Measurements from ENCODE around the gene DDX1.

DDX1 gene

GRCh38 chr2:15568874-15569273, 22.8 kb upstream of the DDX1 start (continued):
- no peak for TF ChIP-seq SP2 (tag by site-specific recombination; IDR thresholded peaks at IDR 0.05)

- TF ChIP-seq ZFP41 (tag by site-specific recombination; IDR thresholded peaks at IDR 0.05; ENCODE audit: borderline replicate concordance), result no peak
- TF ChIP-seq SCRT2 (tag by site-specific recombination; IDR thresholded peaks at IDR 0.05), result peak; percentile 60
- no peak for TF ChIP-seq ZNF114 (tag by site-specific recombination; IDR thresholded peaks at IDR 0.05)
- TF ChIP-seq ZSCAN5A (tag by site-specific recombination; IDR thresholded peaks at IDR 0.05), result no peak
- TF ChIP-seq ZNF792 (tag by site-specific recombination; IDR thresholded peaks at IDR 0.05), result no peak
- POLR2A ChIA-PET, result no interaction called here
- CTCF ChIA-PET, result no interaction called here
- no peaks in the 10 kb centered on the region for H3K9me3 ChIP-seq (ENCODE audit: control insufficient read depth, insufficient read depth, low read depth, low read length)
- no peak overlapping the region for H3K4me3 ChIP-seq (ENCODE audit: low read depth, low read length)
- no peaks in the 10 kb centered on the region for H3K36me3 ChIP-seq (ENCODE audit: control insufficient read depth in 2 of 2, insufficient read depth in 1 of 2, low read length in 2 of 2)
- no peaks in the 10 kb centered on the region for H3K4me1 ChIP-seq (ENCODE audit: control insufficient read depth, insufficient read depth, low read length)
- H3K27ac ChIP-seq (ENCODE audit: extremely low read depth, low read depth, low read length), result no peak overlapping the region
Observed at GRCh38 chr2:15570104-15570503, 21.6 kb upstream of the DDX1 start.

- no peak overlapping the region for H3K27ac ChIP-seq (ENCODE audit: extremely low read depth, low read depth, low read length)
- POLR2A ChIA-PET, result no interaction called here
- CTCF ChIA-PET, result interaction anchor here (0.6 to 0.8 kb wide), 4 partner anchors 11 to 1053 kb away, joined by 3 to 4 read pairs (median 4); no protein-coding TSS in a partner anchor
Observed at GRCh38 chr2:15571729-15572128, 19.9 kb upstream of the DDX1 start.

More at GRCh38 chr2:15571729-15572128, 19.9 kb upstream of the DDX1 start:
- no peak overlapping the region for H3K4me3 ChIP-seq (ENCODE audit: low read depth, low read length)
- no peaks in the 10 kb centered on the region for H3K4me1 ChIP-seq (ENCODE audit: control insufficient read depth, insufficient read depth, low read length)
- TF ChIP-seq ZNF544 (tag by site-specific recombination; IDR thresholded peaks at IDR 0.05), result no peak
- TF ChIP-seq ZNF280D (tag by site-specific recombination; IDR thresholded peaks at IDR 0.05), result no peak
- TF ChIP-seq ZNF664 (tag by site-specific recombination; IDR thresholded peaks at IDR 0.05), result no peak
- TF ChIP-seq SETDB1 (IDR thresholded peaks at IDR 0.05; ENCODE audit: insufficient read length, low read length), result no peak
- no peak for TF ChIP-seq PRDM1 (tag by site-specific recombination; IDR thresholded peaks at IDR 0.05)
- no peak for TF ChIP-seq ZNF629 (tag by site-specific recombination; IDR thresholded peaks at IDR 0.05)
- no peak for TF ChIP-seq INSM2 (tag by site-specific recombination; IDR thresholded peaks at IDR 0.05)
- no peak for TF ChIP-seq ZSCAN16 (tag by site-specific recombination; IDR thresholded peaks at IDR 0.05)
- TF ChIP-seq ZNF398 (tag by site-specific recombination; IDR thresholded peaks at IDR 0.05), result no peak
- no peak for TF ChIP-seq ZFP3 (tag by site-specific recombination; IDR thresholded peaks at IDR 0.05; ENCODE audit: low read depth)
- TF ChIP-seq ZBTB44 (tag by site-specific recombination; IDR thresholded peaks at IDR 0.05), result no peak
- TF ChIP-seq ZNF19 (tag by site-specific recombination; IDR thresholded peaks at IDR 0.05; ENCODE audit: low read depth), result no peak
- TF ChIP-seq MEIS1 (CRISPR knock-in tag; IDR thresholded peaks at IDR 0.05; ENCODE audit: borderline replicate concordance), result no peak
- TF ChIP-seq ZFP69B (tag by site-specific recombination; IDR thresholded peaks at IDR 0.05), result no peak
- TF ChIP-seq ZNF341 (tag by site-specific recombination; IDR thresholded peaks at IDR 0.05; ENCODE audit: low read depth), result no peak
- no peaks in the 10 kb centered on the region for H3K9me3 ChIP-seq (ENCODE audit: control insufficient read depth, insufficient read depth, low read depth, low read length)
- H3K36me3 ChIP-seq (ENCODE audit: control insufficient read depth in 2 of 2, insufficient read depth in 1 of 2, low read length in 2 of 2), result no peaks in the 10 kb centered on the region
